GM23338 (cell line): ENCODE data around the gene COL21A1.

Experiments
- CREB1 ChIP-seq: fragments of 250-450 bp; sonication (Bioruptor Pico); IDR thresholded peaks from 2 replicates; pipeline ENCODE4 v1.5.0; 2020; ENCODE audit warnings: low read depth, mild to moderate bottlenecking, moderate library complexity
- CTCF ChIP-seq, 2 experiments: fragments of 200-600 bp in 1 of 2; sonication (generic) in 1 of 2; conservative IDR thresholded peaks; 2 replicates each; pipeline versions ENCODE4 v1.5.1 to v1.6.1; 2016 to 2017; ENCODE audit warnings: antibody characterized with exemption in 2 of 2, low read depth in 2 of 2, mild to moderate bottlenecking in 2 of 2, moderate library complexity in 1 of 2
- ETS1 ChIP-seq: IDR thresholded peaks from 2 replicates; pipeline ENCODE4 v1.6.1; 2016; ENCODE audit warnings: antibody characterized with exemption
- EZH2 ChIP-seq: fragments of 200-600 bp; sonication (generic); IDR thresholded peaks from one replicate; pipeline ENCODE4 v1.8.0; 2017; ENCODE audit warnings: antibody characterized with exemption, mild to moderate bottlenecking, low read depth; ENCODE audit not compliant: unreplicated experiment
- EZH2phosphoT487 ChIP-seq: fragments of 200-600 bp; sonication (generic); IDR thresholded peaks from one replicate; pipeline ENCODE4 v1.8.1; 2018; ENCODE audit warnings: antibody characterized with exemption; ENCODE audit not compliant: unreplicated experiment
- JUNB ChIP-seq: IDR thresholded peaks from one replicate; pipeline ENCODE4 v1.6.1; 2016; ENCODE audit warnings: antibody characterized with exemption; ENCODE audit not compliant: unreplicated experiment
- POLR2AphosphoS5 ChIP-seq: IDR thresholded peaks from 2 replicates; pipeline ENCODE4 v1.6.1; 2016; ENCODE audit warnings: antibody characterized with exemption, low read depth
- REST ChIP-seq: IDR thresholded peaks from one replicate; pipeline ENCODE4 v1.6.1; 2018; ENCODE audit warnings: antibody characterized with exemption; ENCODE audit not compliant: unreplicated experiment

- no peak for TF ChIP-seq REST
- TF ChIP-seq CTCF (conservative IDR thresholded peaks at IDR 0.05; ENCODE audit: low read depth in 2 of 2), result no peak
- TF ChIP-seq EZH2, result no peak
- TF ChIP-seq POLR2AphosphoS5, result no peak
- TF ChIP-seq ETS1, result no peak
- no peak for TF ChIP-seq EZH2phosphoT487
- TF ChIP-seq CREB1, result no peak
- TF ChIP-seq JUNB, result no peak
Measured at GRCh38 chr6:56278171-56278591, 30.8 kb upstream of the COL21A1 start.
